NCI-H2081 (cell line): Measurements from ENCODE around the gene PET117.
"Not testable (repeated sequence)": the region's sequence is repeated elsewhere in the genome, so short reads cannot be mapped to it uniquely, and the experiment has no call there.

Source experiments
- DNase-seq, 2 experiments: peaks; one replicate each; lab custom pipeline; 2025; lab: John Stamatoyannopoulos, UW

The PET117 gene

GRCh38 chr20:18137412-18138265 lies at the start of gene PET117, which contains the start of gene KAT14:
TSS of gene PET117 (plus strand) at chr20:18137863. CDS start at chr20:18137956, 93 bp downstream.
TSS of gene KAT14 (plus strand) at chr20:18137863. CDS start at chr20:18142661, 4,798 bp downstream.
- DNase-seq = peak; percentile 84 to 95

- DNase-seq = not testable (repeated sequence)
Observed at GRCh38 chr20:18088298-18088697, 49.4 kb upstream of the PET117 start.

- not testable (repeated sequence) for DNase-seq
Observed at GRCh38 chr20:18088841-18089240, 48.8 kb upstream of the PET117 start.

GRCh38 chr20:18090044-18090443 lies 47.6 kb upstream of the PET117 start:
- DNase-seq = no peak

- no peak for DNase-seq
Observed at GRCh38 chr20:18090477-18090876, 47.2 kb upstream of the PET117 start.

GRCh38 chr20:18091623-18092022 lies 46.0 kb upstream of the PET117 start:
- DNase-seq = no peak

- DNase-seq = no peak
Observed at GRCh38 chr20:18092890-18093289, 44.8 kb upstream of the PET117 start.

GRCh38 chr20:18093388-18093787 lies 44.3 kb upstream of the PET117 start:
- DNase-seq = no peak

GRCh38 chr20:18094191-18094590 lies 43.5 kb upstream of the PET117 start:
- DNase-seq = no peak

- not testable (repeated sequence) for DNase-seq
Observed at GRCh38 chr20:18100569-18100968, 37.1 kb upstream of the PET117 start.

GRCh38 chr20:18101125-18101810 lies 36.4 kb upstream of the PET117 start:
- no peak for DNase-seq

- peak; percentile 2 to 52 for DNase-seq
Observed at GRCh38 chr20:18103497-18103896, 34.2 kb upstream of the PET117 start.

GRCh38 chr20:18108326-18108725 lies 29.3 kb upstream of the PET117 start:
- DNase-seq = no peak

GRCh38 chr20:18128574-18128973 lies 9.1 kb upstream of the PET117 start:
- not testable (repeated sequence) for DNase-seq

GRCh38 chr20:18132663-18133062 lies 5.0 kb upstream of the PET117 start:
- DNase-seq = no peak

GRCh38 chr20:18133962-18134361 lies 3.7 kb upstream of the PET117 start:
- peak; percentile 13 to 27 for DNase-seq

GRCh38 chr20:18138266-18138582 lies 561 bp downstream of the PET117 start:
- peak in 1 of 2 experiments; percentile 38 for DNase-seq

- DNase-seq = no peak
Observed at GRCh38 chr20:18138639-18139583, 1.2 kb downstream of the PET117 start.

- DNase-seq = no peak
Observed at GRCh38 chr20:18139832-18140231, 2.2 kb downstream of the PET117 start.

GRCh38 chr20:18144541-18145099 lies 7.0 kb downstream of the PET117 start:
- no peak for DNase-seq

GRCh38 chr20:18154342-18154741 lies 16.7 kb downstream of the PET117 start:
- no peak for DNase-seq

GRCh38 chr20:18156045-18156444 lies 18.4 kb downstream of the PET117 start:
- no peak for DNase-seq
